IMR-90 (cell line): Measurements from ENCODE around the gene TMX2.

Source experiments
- CEBPB ChIP-seq: IDR thresholded peaks from 2 replicates; pipeline ENCODE4 v1.6.1; 2012; ENCODE audit warnings: low read depth, low read length, improper control_type of control experiment
- MAZ ChIP-seq: IDR thresholded peaks from 2 replicates; pipeline ENCODE4 v1.6.1; 2012; ENCODE audit warnings: low read depth, mild to moderate bottlenecking, low read length, improper control_type of control experiment, moderate library complexity, borderline replicate concordance
- MXI1 ChIP-seq: IDR thresholded peaks from 2 replicates; pipeline ENCODE4 v1.6.1; 2012; ENCODE audit warnings: low read depth, mild to moderate bottlenecking, low read length, moderate library complexity, borderline replicate concordance
- POLR2A ChIP-seq: IDR thresholded peaks from 2 replicates; pipeline ENCODE4 v1.6.1; 2012; ENCODE audit warnings: mild to moderate bottlenecking, low read depth, low read length
- RCOR1 ChIP-seq: IDR thresholded peaks from 2 replicates; pipeline ENCODE4 v1.6.1; 2012; ENCODE audit warnings: mild to moderate bottlenecking, low read length, improper control_type of control experiment; ENCODE audit not compliant: insufficient replicate concordance
- RFX5 ChIP-seq: IDR thresholded peaks from 2 replicates; pipeline ENCODE4 v1.8.0; 2012; ENCODE audit warnings: low read depth, mild to moderate bottlenecking, low read length, moderate library complexity
- TF ChIP-seq, protein P1 (sequence below): conservative IDR thresholded peaks from 2 replicates; pipeline ENCODE4 v1.5.1; 2012; ENCODE audit warnings: mild to moderate bottlenecking, low read depth, low read length, improper control_type of control experiment
- TF ChIP-seq, protein P2 (sequence below): fragments of 150-350 bp; IDR thresholded peaks from 2 replicates; pipeline ENCODE4 v1.6.1; 2017; ENCODE audit warnings: mild to moderate bottlenecking, antibody characterized with exemption, low read length, low read depth
- TF ChIP-seq, protein P3 (sequence below): fragments of 150-350 bp; IDR thresholded peaks from 2 replicates; pipeline ENCODE4 v1.6.1; 2016; ENCODE audit warnings: low read depth, mild to moderate bottlenecking, low read length, moderate library complexity, borderline replicate concordance

DNA sequence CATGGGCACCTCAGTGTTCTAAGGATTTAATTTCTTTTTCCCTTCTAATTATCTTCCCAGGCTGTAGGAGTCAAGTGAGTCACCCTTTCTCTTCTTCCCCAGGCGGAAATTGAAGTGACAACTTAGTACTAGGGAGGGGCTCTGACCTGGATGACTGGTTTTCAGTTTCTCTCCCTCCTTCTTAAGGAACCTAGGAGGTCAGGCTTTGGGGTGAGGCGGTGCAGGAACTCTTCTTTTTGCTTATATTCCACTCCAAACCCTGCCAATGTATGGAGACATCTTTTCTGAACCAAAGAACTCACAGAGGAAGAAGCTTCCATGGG is 31.9 kb upstream of the TMX2 start:
- no peak for TF ChIP-seq POLR2A
- no peak for TF ChIP-seq RFX5
- TF ChIP-seq, protein P1, sequence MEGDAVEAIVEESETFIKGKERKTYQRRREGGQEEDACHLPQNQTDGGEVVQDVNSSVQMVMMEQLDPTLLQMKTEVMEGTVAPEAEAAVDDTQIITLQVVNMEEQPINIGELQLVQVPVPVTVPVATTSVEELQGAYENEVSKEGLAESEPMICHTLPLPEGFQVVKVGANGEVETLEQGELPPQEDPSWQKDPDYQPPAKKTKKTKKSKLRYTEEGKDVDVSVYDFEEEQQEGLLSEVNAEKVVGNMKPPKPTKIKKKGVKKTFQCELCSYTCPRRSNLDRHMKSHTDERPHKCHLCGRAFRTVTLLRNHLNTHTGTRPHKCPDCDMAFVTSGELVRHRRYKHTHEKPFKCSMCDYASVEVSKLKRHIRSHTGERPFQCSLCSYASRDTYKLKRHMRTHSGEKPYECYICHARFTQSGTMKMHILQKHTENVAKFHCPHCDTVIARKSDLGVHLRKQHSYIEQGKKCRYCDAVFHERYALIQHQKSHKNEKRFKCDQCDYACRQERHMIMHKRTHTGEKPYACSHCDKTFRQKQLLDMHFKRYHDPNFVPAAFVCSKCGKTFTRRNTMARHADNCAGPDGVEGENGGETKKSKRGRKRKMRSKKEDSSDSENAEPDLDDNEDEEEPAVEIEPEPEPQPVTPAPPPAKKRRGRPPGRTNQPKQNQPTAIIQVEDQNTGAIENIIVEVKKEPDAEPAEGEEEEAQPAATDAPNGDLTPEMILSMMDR, result no peak
- TF ChIP-seq MXI1, result no peak
- TF ChIP-seq, protein P2, sequence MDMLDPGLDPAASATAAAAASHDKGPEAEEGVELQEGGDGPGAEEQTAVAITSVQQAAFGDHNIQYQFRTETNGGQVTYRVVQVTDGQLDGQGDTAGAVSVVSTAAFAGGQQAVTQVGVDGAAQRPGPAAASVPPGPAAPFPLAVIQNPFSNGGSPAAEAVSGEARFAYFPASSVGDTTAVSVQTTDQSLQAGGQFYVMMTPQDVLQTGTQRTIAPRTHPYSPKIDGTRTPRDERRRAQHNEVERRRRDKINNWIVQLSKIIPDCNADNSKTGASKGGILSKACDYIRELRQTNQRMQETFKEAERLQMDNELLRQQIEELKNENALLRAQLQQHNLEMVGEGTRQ, result no peak
- TF ChIP-seq, protein P3, sequence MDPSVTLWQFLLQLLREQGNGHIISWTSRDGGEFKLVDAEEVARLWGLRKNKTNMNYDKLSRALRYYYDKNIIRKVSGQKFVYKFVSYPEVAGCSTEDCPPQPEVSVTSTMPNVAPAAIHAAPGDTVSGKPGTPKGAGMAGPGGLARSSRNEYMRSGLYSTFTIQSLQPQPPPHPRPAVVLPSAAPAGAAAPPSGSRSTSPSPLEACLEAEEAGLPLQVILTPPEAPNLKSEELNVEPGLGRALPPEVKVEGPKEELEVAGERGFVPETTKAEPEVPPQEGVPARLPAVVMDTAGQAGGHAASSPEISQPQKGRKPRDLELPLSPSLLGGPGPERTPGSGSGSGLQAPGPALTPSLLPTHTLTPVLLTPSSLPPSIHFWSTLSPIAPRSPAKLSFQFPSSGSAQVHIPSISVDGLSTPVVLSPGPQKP, result no peak
- TF ChIP-seq CEBPB, result no peak
- TF ChIP-seq RCOR1, result no peak
- no peak for TF ChIP-seq MAZ
